GM18502 (cell line): ENCODE measurements around the gene AVL9.
"Not testable (repeated sequence)": the region's sequence is repeated elsewhere in the genome, so short reads cannot be mapped to it uniquely, and the experiment has no call there.

Experiments used
- ATAC-seq: cut with Tn5 transposase; IDR thresholded peaks from one replicate; pipeline ENCODE4 v1.9.1; 2021; ENCODE audit warnings: mild to moderate bottlenecking; ENCODE audit not compliant: unreplicated experiment, poor library complexity

AVL9 gene

GRCh38 chr7:32631590-32632497 lies 136.6 kb downstream of the AVL9 start:
- not testable (repeated sequence) for ATAC-seq

- not testable (repeated sequence) for ATAC-seq
Measured at GRCh38 chr7:32633446-32633845, 138.2 kb downstream of the AVL9 start.

- not testable (repeated sequence) for ATAC-seq
Measured at GRCh38 chr7:32634798-32635393, 139.6 kb downstream of the AVL9 start.

GRCh38 chr7:32636725-32637462 lies 141.6 kb downstream of the AVL9 start:
- not testable (repeated sequence) for ATAC-seq

DNA sequence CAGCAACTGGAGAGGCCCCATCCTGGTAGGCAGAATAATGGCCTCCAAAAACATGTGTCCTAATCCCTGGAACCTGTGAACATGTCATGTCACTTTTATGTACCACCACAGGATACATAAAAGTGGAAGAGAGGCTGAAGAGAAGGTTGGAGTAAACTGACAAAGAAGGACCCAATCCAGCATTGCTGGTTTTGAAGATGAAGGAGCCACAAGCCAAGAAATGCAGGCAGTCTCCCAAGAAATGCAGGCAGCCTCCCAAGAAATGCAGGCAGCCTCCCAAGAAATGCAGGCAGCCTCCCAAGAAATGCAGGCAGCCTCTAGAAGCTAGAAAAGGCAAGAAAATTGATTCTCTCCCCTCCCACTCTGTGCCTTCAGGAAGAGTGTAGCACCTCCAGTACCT lies 142.3 kb downstream of the AVL9 start:
- ATAC-seq, result not testable (repeated sequence)
